Endothelial cell of hepatic sinusoid (primary cell): Measurements from ENCODE around the gene TNS1.

Source experiments
- in situ Hi-C: cut with HindIII; loops from 2 replicates; pipeline ENCODE4 v1.10.0; 2017; ENCODE audit warnings: low sequenced_read_pairs

The TNS1 gene

DNA sequence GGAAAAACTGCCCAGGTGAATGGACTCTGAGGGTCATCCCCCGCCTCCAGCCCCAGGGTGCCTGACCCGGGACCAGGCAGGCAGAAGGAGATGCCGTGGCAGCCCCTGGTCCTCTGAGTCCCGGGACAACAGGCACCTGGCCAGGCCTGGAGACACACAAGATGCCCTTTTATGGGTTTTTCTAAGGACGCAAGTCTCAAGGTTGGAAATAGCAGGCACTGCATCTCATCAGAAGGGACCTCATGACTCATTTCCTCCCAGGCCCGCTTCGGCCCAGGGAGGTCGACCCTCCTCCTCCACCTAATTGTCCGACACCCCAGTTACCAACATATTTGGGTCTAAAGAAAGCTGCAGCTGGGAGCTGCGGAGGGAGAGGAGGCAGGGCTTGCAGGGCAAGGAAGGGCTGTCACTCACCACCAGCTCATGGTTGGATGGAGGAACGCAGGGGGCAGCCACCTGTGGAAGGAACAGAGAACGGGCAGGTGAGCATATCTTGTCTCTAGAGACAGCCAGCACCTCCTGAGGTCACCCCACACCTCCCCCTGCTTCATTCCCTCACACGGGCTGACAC is 82.9 kb downstream of the TNS1 start:
- in situ Hi-C loops: no loop called here

DNA sequence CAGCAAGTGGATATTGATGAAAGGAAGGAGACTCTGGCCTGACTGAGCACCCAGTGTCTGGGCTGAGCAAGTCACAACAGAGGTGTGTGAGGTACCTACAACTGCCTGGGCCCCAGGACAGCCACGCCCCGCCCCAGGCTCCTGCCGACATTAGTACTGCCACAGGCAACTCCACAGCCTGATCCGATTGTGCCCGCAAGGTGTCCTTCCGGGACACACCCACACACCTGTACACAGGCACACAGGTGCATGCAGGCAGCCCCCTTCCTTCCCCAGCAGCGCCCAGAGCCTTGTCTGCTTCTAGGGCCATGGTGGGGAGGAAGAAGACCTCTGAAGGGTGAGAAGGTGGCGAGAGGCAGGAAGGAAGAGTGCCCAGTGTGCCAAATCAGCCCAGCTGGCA is 83.6 kb downstream of the TNS1 start:
- in situ Hi-C loops: no loop called here

DNA sequence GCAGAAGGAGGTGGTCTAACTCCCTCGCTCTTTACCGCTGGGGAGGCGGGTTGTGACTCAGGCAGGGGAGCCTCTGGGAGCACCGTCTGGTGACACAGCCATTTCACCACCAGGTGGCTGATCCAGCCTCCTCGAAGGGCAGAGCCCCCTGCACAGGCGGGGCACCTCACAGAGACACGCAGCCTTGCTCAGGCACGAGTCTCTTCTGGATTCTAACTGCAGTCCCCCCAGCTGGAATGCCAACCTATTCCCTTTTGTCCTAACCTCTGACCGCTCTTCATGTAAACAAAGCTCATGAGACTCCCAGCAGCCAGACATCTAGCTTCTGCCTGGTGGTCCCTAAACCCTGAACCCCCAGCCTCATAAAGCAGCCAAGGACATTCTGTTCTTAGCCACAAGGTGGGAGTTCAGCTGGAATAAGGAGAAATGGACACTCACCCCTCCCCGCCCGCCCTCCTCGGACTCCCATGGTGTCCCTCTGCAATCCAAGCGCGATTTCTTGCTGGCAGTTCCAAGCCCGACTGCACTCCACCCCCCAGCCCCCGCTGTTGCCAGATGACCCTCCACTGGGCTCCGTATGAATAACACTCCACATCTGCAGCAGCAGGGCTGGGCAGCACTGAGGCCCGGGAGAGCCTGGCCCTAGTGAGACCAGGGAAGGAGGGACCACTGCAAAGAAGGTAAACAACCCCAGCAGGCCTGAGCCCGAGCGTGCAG is 84.3 kb downstream of the TNS1 start:
- in situ Hi-C loops: no loop called here

DNA sequence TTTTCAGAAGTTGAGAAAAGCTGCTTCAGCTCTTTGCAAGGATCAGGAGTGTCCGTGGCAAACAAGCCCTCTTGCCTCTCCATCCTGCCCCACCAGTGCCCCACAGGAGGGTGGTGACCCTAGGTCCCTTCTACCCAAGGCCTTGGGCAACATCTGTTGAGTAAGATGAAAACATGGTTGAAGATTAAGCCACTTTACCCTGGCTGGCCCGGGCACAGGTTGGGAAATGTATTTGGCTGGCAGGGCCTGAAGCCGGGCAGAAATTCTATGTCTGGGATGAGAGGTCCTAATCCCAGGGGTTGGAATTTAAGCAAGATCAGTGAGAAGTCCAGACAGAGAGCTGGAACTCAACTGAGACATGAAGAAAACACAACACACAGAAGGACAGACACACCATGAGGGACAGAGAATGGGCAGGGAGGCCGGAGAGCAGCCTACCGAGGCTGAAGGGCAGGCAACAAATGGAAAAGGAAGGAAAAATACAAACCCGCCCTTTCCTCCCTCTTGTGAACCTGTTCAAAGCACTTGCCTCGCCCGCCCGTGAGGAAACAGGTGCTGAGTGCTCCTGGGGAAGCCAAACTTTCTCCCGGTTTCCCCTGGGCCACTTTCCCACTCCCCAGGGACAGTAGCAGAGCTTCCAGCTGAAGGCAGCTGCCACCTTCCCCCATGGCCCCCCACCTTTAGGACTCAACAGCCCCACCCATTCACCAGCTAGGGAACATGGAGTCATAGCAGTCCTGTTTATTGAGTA is 86.1 kb downstream of the TNS1 start:
- in situ Hi-C loops: no loop called here

DNA sequence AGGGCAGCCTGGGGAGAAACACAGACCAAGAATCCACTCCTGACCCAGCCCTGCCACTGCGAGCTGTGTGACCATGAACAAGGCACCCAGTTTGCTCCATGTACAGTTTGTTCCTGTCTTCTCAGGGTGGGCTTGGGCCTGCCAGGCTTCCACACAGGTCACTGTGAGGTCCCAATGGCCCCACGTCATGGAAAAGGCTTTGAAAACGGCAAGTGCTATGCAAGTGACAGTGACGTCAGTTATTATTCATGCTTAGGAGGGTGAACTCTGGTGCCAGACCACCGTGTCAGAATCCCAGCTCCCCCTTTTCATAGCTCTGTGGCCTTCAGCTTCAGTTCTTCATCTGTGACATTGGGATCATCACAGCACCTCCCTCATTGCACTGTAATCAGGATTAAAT is 87.1 kb downstream of the TNS1 start:
- in situ Hi-C loops: no loop called here

DNA sequence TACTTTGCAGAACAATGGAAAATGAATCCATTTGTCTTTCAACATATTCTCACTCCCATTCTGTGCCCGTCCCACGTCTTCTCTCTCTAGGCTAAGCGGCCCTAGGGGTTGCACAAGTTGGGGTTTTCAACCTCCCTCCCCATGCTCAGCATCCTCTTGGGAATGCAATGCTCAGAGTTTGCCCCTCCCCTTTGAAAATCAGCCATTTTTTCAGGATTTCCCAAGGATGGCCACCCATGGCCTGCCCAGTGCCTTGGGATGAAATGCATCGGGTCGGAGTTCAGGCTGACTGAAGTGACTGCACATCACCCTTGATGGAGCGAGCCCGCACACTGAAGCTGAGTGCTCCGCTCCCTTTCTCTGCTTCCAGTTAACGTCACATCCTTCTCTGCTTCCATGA is 87.9 kb downstream of the TNS1 start:
- in situ Hi-C loops: no loop called here

DNA sequence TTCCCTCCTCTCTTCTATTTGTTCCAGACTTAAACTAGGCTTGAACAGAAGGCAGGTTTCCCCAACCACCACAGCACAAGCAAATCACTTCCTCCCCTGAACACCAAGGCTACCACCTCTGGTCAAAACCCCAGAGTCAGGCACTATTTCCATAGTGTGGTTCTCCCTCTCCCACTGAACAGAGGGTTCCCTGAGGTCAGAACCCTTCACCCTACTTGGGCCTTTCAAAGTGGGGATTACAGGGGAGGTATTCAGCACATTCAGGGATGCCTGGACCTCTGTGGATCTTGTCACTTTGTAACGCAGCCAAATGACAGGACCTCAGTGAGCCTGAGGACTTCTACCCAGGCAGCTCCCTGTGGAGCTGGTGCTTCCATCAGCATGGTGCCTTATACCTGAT is 88.7 kb downstream of the TNS1 start:
- in situ Hi-C loops: no loop called here

DNA sequence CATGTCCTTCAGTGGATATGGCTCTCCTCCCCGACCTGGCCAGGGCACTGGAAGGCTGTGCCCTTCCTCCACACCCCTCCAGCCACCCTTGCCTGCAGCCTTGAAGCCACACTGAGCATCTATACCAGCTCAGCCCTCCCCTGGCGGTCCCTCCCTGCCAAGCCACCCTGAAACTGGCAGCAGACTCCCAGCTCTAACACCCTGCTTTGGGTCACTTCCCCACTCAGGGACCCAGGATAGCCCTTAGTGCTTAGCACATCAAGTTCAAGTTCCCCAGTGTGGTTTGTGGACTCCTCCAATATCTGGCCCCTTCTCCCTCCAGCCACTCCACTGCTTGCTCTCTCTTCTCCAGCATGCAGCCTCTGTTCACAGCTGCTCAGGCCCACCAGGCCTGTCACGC is 89.4 kb downstream of the TNS1 start:
- in situ Hi-C loops: no loop called here

DNA sequence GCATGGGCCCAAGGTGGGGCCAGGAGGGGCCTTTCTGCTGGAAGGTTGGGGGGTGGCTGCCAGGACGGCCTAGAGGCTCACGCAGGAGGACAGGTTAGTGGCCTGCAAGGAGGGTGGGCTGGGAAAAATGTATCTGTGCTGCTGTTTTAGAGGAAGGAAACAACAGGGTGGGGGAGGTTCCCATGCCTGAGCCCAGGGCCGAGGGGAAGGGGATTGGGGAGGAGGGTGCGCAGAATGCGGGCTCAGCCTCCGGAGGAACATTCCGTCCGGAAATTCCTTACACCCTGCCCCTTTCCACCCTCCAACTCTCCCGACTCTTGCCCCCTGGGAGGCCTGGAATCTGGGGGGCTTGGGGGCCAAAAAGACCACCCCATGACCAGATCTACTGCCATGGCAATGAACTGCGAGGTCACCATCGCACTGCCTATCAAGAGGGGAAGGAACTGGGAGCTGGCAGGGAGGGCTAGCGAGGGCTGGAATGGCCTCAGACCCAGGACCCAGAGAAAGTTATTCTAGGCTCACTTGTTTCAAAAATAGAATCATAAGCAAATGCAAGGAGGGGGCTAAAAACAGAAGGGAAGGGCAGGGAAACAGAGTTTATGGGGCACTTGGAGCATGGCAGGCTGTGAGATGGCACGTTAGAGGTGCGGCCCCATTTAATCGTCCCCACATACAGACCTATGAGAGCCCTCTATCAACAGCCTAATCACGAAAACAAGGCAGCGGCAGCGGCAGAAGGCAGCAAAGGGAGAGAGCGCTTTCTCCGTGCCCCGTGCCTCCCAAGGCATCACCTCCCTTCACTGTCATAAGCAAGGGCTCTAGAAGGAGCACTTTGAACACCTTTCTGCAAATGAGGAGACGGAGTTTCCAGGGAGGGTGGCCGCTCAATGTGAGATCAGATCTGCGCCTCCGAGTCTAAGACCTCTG is 90.4 kb downstream of the TNS1 start:
- in situ Hi-C loops: no loop called here

DNA sequence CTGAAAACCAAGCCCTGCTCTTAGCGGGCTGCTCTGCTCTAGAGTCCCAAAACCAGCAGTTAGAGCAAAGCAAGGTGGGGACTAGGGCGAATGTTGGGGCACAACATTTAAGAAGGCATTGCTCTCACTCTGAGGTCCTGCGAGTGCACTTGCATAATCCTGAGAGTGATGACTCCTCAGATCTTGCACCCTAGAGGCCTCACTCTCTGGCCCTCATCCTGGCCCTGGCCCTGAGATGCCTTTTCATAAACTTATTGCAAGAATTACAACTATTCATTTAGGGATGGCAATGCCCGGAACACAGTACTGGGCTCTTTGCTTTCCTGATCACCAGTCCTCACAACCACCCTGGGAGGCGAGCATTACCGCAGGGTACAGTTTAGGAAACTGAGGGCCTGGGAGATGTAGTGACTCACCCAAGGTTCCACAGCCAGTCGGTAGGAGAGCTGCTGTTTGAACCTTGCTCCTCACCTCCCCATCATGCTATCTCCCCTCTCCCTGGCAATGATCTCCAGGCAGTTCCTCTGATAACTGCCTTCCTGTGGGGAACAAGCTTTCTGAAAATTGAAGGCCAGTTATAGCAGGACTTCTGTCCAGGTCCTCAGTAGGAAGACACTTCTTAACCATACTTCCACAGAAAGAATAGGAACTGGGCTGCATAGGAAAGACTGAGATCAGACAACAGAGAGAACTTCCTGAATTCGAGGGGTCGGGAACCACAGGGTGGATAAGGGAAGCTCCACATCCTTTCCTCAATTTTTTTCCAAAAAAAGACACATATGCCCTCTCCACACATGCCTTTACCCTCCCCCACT is 91.3 kb downstream of the TNS1 start:
- in situ Hi-C loops: no loop called here

DNA sequence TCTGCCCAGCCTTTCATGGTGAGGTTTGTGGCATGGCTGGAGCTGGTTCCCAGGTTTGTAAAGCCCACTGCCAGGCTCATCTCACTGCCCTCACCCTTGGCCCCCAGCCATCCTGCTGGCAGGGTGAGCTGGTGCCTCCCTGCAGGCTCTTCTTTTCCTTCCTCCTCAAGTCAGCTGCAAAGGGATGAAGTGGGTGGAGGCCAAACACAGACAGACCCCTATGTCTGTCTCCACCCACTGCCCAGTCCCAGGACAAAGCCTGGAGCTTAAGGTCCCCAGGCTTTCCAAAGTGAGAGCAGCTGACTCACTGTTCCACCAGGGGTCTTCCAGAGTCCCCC is 92.0 kb downstream of the TNS1 start:
- in situ Hi-C loops: no loop called here

DNA sequence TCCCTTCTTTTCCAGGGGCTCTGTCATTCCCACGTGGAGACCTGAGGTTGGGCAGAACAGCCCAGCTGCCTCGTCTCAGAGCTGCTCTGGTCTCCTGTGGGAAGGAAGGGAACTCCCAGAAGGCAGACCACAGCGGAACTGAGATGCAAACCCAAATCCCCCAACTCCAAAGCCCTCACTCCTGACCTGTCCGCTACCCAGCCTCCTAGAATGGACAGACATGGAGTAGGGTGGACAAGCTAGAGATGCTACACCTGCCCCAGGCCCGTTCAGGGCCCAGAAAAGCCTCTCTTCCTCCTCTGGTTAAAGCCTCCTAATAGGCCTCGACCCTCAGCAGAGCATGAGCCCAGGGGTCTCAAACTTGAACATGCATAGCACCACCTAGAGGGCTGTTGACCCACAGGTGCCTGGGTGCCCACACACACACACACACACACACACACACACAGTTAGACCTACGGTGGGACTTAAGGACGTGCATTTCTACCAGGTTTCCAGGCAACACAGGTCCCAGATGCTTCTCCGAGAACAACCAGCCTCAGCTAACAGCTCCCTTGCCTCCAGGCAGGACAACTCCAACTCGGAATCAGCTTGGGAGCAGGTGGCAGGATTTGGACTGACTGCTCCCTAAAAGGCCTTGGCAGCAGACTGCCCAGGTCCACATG is 93.5 kb downstream of the TNS1 start:
- in situ Hi-C loops: no loop called here

DNA sequence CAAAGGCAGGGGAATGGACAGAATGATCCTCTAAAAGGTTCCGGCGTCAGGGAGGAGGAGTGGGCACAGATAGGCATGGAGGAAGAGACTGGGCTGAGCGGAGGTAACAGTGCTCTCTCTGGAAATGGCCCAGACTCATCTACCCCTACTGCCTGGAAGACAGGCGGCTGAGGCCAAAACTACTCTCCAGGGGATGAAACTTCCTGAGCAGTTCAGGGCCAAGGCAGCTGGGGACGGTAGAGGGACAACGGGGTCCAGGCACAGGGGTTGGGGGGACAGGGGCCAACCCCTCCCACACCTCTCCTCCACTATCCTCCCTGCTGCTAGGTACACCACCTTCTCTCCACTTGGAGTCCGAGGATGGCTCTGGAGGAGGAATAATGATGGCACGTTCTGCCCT is 94.3 kb downstream of the TNS1 start:
- in situ Hi-C loops: no loop called here

DNA sequence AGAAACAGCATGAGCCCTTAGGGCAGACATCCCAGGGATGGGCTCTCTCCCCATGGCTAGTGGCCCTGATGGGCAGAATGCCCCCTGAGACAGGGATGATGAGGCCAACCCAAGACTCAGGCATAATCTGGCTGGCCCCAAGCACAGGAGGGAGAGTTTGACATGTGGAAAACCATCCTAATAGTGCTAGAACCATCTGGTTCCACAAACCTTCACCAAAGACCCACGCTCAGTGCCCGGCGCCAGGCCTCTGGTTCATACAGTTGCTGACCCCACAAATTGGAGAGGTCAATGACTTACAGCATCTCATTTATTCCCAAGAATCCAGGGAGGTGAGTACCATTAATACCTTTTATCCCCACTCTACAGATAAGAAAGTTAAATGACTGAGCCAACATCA is 95.5 kb downstream of the TNS1 start:
- in situ Hi-C loops: no loop called here

DNA sequence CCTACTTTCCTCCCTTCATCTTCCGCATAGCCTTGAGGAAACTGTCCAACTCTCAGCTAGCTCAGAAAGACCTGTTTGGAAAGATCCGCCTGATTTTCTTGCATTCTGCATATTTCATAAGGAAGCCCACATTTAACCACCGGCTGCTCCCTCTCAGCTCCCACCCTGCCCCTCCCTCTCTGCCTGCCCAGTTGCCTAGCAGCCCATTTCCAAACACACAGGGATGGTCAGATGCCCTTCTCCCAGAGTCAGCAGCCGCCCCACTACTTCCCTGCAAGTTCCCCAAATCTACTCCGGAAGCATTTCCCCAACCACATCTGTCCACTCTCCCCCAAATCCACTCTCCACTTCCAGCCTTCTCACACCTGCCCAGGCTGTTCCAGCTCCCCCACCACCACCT is 96.0 kb downstream of the TNS1 start:
- in situ Hi-C loops: no loop called here

DNA sequence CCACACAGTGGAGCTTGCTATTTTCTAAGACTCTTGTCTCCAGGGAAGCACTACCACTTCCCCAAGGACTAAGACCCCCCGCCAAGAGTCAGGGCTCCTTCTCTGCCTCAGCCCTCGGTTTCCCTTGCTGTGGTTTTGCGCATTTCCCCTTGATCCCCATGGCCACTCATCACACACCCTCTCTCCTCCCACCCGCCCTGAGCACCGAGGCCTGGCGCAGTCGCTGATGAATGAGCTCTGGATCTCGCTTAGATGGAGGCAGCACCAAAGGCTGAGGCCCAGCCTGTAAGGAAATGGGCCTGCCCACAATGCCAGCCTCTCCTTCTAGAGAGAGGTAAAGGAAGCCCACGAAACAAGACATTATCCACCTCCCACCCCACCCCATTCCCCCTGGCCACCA is 96.9 kb downstream of the TNS1 start:
- in situ Hi-C loops: no loop called here

DNA sequence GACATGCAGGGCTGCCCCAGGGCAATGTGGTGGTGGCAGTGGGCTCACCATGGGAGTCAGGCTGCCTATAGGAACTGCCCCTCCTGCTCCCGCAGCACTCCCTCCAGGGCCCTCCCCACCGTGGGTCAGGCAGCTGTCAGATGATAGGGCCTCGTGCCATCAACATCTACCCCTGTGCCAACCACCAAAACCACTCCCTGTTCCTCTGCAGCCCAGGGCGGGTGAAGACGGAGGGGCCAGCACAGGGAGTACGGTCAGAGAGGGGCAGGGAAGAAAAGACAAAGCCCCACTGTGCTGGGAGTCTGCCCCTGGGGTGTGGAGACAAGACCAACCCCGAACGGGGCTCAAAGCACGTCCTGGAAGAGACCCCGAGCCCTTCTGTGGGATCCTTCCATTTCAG is 97.4 kb downstream of the TNS1 start:
- in situ Hi-C loops: no loop called here

DNA sequence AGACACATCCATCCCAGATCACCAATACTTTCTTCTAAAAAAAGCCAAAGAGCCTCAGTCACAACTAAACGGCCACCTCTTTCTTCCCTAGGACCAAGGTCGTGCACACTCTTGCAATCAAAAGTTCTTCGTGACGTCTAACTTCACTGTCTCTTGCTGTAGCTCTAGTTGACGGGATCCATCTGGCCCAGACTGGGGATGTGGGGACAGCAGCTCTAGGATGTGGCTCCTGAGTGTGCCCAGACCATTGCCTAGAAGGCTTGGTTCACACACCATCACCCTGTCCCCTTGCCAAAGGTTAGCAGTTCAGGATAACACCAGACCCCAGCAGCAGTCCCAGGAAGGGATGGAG is 98.2 kb downstream of the TNS1 start:
- in situ Hi-C loops: no loop called here

DNA sequence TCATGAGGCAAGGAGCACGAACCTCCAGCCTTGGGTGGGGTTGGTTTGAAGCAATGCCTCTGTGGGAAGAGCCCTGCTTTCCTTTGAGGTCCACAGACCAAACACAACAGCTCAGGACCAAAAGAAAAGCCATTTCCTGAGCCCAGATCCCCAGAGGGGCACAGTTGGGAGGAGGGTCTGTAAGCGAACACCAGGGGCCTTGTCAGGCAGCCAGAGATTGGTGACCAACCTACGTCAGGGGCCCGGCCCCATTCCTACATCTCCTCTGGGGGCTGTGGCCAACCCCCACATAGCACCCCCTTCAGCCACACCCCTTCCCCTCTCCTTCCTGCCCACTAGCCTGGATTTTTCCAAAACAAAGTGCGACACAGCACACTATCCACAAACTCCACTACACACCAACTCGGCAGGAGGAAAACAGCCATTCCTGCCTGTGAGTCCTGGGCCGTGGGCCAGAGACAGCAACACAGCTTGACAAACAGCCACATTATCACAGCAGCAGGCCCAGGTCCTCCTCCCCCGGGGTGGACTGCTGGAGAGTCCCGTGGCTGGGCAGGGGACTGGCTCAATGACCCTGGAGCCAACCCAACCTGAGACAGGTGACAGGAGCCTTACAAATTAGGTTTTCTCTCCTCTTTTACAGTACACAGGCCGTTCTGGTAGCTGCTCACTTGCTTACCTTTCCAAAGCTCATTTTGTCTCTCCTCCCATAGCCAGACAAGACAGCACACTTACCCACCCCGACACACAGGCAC is 98.8 kb downstream of the TNS1 start:
- in situ Hi-C loops: no loop called here
